Measurements from ENCODE around the gene TTI1.

DNA sequence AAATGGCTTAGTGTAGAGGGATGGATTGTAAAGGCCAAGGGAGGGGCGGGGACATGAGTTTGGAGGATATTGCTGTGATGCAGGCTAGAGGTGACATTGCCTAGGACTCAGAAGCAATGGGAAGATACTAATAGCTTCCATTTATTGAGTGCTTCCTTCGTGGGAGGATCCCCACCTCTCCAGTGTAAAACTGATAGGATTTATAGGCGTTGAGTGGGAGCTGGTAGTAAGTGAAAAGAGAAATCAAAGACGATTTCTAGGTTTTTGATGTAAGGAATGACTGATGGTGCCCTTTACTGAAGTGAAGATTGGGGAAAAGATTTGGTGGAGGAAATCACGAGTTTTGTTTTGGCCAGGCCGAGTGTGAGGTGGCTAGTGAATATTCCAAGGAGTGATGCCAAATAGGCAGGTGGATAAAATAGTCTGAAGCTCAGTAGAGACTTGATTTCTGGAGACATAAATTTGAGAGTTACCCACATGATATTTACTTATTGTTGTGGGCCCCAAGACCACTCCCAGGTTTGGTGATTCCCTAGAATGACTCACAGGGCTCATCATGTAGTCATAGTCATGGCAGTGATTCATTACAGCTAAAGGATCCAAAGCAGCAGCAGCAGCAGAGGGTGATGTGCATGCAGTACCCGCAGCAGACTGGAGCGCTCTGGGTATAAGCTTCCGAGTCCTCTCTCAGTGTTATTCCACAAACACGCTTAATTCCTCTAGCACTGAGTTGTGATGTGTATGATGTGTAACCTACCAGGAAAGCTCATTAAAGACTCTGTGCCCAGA is 10.4 kb upstream of the TTI1 start:
- TF ChIP-seq SUZ12 (IDR thresholded peaks at IDR 0.05), result no peak
- no peak for TF ChIP-seq ELF4 (IDR thresholded peaks at IDR 0.05)
- no peak for TF ChIP-seq TARDBP (IDR thresholded peaks at IDR 0.05)
- TF ChIP-seq FOXM1 (IDR thresholded peaks at IDR 0.05; ENCODE audit: borderline replicate concordance), result no peak

Measured in HEK293T (cell line).